Measurements from ENCODE around the gene EDA. TPM values are rescaled to one million over a fixed set of nuclear protein-coding genes. Genes with fewer than 3 reads are reported as not detected.

EDA gene
- total RNA-seq, 2 donors from 2014 or later: 8.1 to 10.1 TPM

- H3K27ac ChIP-seq: peak overlapping the region in 1 of 2 donors; percentile 39
- peak overlapping the region; percentile 43 to 46 for H3K4me3 ChIP-seq
- no peak for DNase-seq (ENCODE audit: low spot score)
- intact Hi-C loops (cut with DNase I): no loop called here
- H3K36me3 ChIP-seq: no peaks in the 10 kb centered on the region
- no peaks in the 10 kb centered on the region for H3K9me3 ChIP-seq
- WGBS: under 1% methylated on average over 24 of the region's 53 CpGs
- H3K4me1 ChIP-seq (replicated peaks): no peaks in the 10 kb centered on the region
- no peaks in the 10 kb centered on the region for H3K27me3 ChIP-seq (replicated peaks; ENCODE audit: insufficient read depth)
- TF ChIP-seq POLR2A (IDR thresholded peaks at IDR 0.05) (no peak), POLR2AphosphoS5 (IDR thresholded peaks at IDR 0.05) (no peak)
- TF ChIP-seq, protein P1, sequence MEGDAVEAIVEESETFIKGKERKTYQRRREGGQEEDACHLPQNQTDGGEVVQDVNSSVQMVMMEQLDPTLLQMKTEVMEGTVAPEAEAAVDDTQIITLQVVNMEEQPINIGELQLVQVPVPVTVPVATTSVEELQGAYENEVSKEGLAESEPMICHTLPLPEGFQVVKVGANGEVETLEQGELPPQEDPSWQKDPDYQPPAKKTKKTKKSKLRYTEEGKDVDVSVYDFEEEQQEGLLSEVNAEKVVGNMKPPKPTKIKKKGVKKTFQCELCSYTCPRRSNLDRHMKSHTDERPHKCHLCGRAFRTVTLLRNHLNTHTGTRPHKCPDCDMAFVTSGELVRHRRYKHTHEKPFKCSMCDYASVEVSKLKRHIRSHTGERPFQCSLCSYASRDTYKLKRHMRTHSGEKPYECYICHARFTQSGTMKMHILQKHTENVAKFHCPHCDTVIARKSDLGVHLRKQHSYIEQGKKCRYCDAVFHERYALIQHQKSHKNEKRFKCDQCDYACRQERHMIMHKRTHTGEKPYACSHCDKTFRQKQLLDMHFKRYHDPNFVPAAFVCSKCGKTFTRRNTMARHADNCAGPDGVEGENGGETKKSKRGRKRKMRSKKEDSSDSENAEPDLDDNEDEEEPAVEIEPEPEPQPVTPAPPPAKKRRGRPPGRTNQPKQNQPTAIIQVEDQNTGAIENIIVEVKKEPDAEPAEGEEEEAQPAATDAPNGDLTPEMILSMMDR (IDR thresholded peaks at IDR 0.05): no peak
These were observed 717 bp downstream of the EDA start for GRCh38 chrX:69616457-69617203.

DNA sequence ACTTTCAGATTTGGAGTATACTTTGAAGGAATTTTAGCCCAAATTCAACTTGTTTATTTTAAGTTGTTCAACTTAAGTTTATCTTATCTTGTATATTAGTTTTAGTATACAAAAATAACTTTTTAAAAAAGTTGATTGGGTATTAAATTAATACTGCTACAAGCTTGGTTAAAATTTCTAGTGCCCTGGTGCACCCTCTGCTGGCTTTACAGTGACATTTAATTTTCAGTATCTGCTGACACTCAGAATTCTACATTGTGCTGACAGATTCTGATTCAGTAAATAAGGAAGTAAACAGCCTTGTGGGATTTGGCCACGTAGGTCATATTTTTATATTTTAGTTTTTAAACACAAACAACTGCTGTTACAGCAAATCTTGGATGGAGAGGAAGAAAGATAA is 2.9 kb downstream of the EDA start:
- H3K27me3 ChIP-seq (replicated peaks; ENCODE audit: insufficient read depth): no peaks in the 10 kb centered on the region
- intact Hi-C loops (cut with DNase I): no loop called here
- DNase-seq (ENCODE audit: low spot score): peak; percentile 4

GRCh38 chrX:69626129-69626528 is 10.2 kb downstream of the EDA start:
- Histone ChIP-seq H3K27ac (no peak overlapping the region), H3K4me1 (replicated peaks) (no peaks in the 10 kb centered on the region), H3K9me3 (no peaks in the 10 kb centered on the region), H3K4me3 (no peak overlapping the region), H3K36me3 (no peaks in the 10 kb centered on the region), H3K27me3 (replicated peaks; ENCODE audit: insufficient read depth) (no peaks in the 10 kb centered on the region)
- TF ChIP-seq POLR2A (IDR thresholded peaks at IDR 0.05) (no peak), POLR2AphosphoS5 (IDR thresholded peaks at IDR 0.05) (no peak)
- TF ChIP-seq, protein P1 (IDR thresholded peaks at IDR 0.05): no peak
- DNase-seq (ENCODE audit: low spot score): no peak
- intact Hi-C loops (cut with DNase I): no loop called here
- 80% methylated on average over 1 of the region's 1 CpG for WGBS

More for the DNA sequence above, 2.9 kb downstream of the EDA start:
- 5% methylated on average over 1 of the region's 1 CpG for WGBS
- no peak overlapping the region for H3K27ac ChIP-seq
- no peaks in the 10 kb centered on the region for H3K4me1 ChIP-seq (replicated peaks)
- H3K36me3 ChIP-seq: no peaks in the 10 kb centered on the region
- H3K4me3 ChIP-seq: no peak overlapping the region
- no peaks in the 10 kb centered on the region for H3K9me3 ChIP-seq
- TF ChIP-seq, protein P1 (IDR thresholded peaks at IDR 0.05): peak in 2 of 4 experiments; percentile 42 to 56
- TF ChIP-seq POLR2AphosphoS5 (IDR thresholded peaks at IDR 0.05): no peak

GRCh38 chrX:69627744-69628143 is 11.8 kb downstream of the EDA start:
- no peaks in the 10 kb centered on the region for H3K9me3 ChIP-seq
- TF ChIP-seq POLR2AphosphoS5 (IDR thresholded peaks at IDR 0.05) (no peak), POLR2A (IDR thresholded peaks at IDR 0.05) (no peak)
- TF ChIP-seq, protein P1 (IDR thresholded peaks at IDR 0.05): no peak
- no peak overlapping the region for H3K4me3 ChIP-seq
- no peaks in the 10 kb centered on the region for H3K27me3 ChIP-seq (replicated peaks; ENCODE audit: insufficient read depth)
- no peaks in the 10 kb centered on the region for H3K4me1 ChIP-seq (replicated peaks)
- DNase-seq (ENCODE audit: low spot score): no peak
- intact Hi-C loops (cut with DNase I): no loop called here
- no peak overlapping the region for H3K27ac ChIP-seq
- WGBS: 100% methylated on average over 2 of the region's 2 CpGs
- no peaks in the 10 kb centered on the region for H3K36me3 ChIP-seq

- no peak overlapping the region for H3K27ac ChIP-seq
- H3K4me3 ChIP-seq: no peak overlapping the region
- H3K27me3 ChIP-seq (replicated peaks; ENCODE audit: insufficient read depth): no peaks in the 10 kb centered on the region
- TF ChIP-seq POLR2A (IDR thresholded peaks at IDR 0.05) (no peak), POLR2AphosphoS5 (IDR thresholded peaks at IDR 0.05) (no peak)
- TF ChIP-seq, protein P1 (IDR thresholded peaks at IDR 0.05): no peak
- intact Hi-C loops (cut with DNase I): no loop called here
- no peaks in the 10 kb centered on the region for H3K9me3 ChIP-seq
- no peak for DNase-seq (ENCODE audit: low spot score)
- H3K4me1 ChIP-seq (replicated peaks): no peaks in the 10 kb centered on the region
- WGBS: 95% methylated on average over 2 of the region's 2 CpGs
- no peaks in the 10 kb centered on the region for H3K36me3 ChIP-seq
These were observed 14.2 kb downstream of the EDA start for GRCh38 chrX:69630147-69630546.
